OCI-LY3 (cell line): ENCODE measurements around the gene CCDC137.

ENCODE experiments used
- CTCF ChIP-seq: fragments of 200-600, 300-600 bp; sonication (generic); IDR thresholded peaks from 2 replicates; pipeline ENCODE4 v1.5.1; 2014; ENCODE audit warnings: antibody characterized with exemption, low read length, low read depth
- EZH2phosphoT487 ChIP-seq: fragments of 200-600 bp; shearing (Covaris generic); IDR thresholded peaks from 2 replicates; pipeline ENCODE4 v1.6.1; 2018; ENCODE audit warnings: antibody characterized with exemption, mixed run types, low read depth

DNA sequence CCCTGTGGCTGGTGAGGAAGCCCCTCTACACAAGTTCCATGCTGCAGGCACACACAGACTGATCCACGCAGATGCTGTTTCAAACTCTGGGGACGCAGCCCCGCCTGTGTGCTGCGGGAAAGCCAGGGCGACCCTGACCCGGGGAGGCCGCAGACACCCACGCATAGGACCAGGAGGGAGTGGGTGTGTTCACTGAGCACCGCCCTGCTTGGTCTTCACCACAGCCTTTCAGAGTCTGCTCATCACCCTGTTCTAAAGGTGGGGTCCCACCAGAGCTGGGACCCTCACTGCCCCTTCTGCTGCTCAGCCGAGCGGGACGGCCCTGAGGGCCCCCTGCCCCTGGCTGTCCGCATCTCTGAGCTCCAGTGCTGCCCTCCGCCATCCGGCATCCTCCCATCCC lies 22.0 kb upstream of the CCDC137 start:
- TF ChIP-seq CTCF (no peak), EZH2phosphoT487 (no peak)
